HL-60 (cell line): Measurements from ENCODE around the gene IFT20.

ENCODE experiments used
- DNase-seq, 2 experiments: peaks; one replicate each; pipeline ENCODE4 v3.0.0-alpha.2; 2010 to 2020; ENCODE audit warnings: low read depth in 1 of 2, low spot score in 1 of 2
- H3K27ac ChIP-seq: fragments of 250-450 bp; sonication (Bioruptor Pico); replicated peaks from 2 replicates; pipeline ENCODE4 v1.5.1; 2020; ENCODE audit warnings: mild to moderate bottlenecking, moderate library complexity
- H3K27me3 ChIP-seq: fragments of 250-450 bp; sonication (Bioruptor Pico); 2 replicates; pipeline ENCODE4 v1.5.1; 2021; ENCODE audit warnings: mild to moderate bottlenecking, moderate library complexity; ENCODE audit not compliant: insufficient read depth, poor library complexity, severe bottlenecking
- H3K4me3 ChIP-seq: replicated peaks from 2 replicates; pipeline ENCODE4 v1.5.1; 2011; ENCODE audit warnings: mild to moderate bottlenecking, control low read depth, low read length; ENCODE audit not compliant: insufficient read depth
- CTCF ChIP-seq: IDR thresholded peaks from one replicate; pipeline ENCODE4 v1.5.1; 2011; ENCODE audit warnings: low read length, control low read depth, inconsistent platforms; ENCODE audit not compliant: insufficient read depth
- GABPA ChIP-seq: IDR thresholded peaks from 2 replicates; pipeline ENCODE4 v1.6.1; 2012; ENCODE audit warnings: low read depth
- POLR2AphosphoS5 ChIP-seq: IDR thresholded peaks from 2 replicates; pipeline ENCODE4 v1.6.1; 2012; ENCODE audit warnings: low read depth
- SPI1 ChIP-seq: IDR thresholded peaks from 2 replicates; pipeline ENCODE4 v1.6.1; 2012; ENCODE audit warnings: low read depth, mild to moderate bottlenecking, borderline replicate concordance
- TF ChIP-seq, protein P1 (sequence below): IDR thresholded peaks from 2 replicates; pipeline ENCODE4 v1.6.1; 2012; ENCODE audit warnings: low read depth; ENCODE audit not compliant: insufficient replicate concordance

IFT20 gene

GRCh38 chr17:28291780-28292330 lies 43.4 kb downstream of the IFT20 start:
- TF ChIP-seq POLR2AphosphoS5, result no peak
- no peak for TF ChIP-seq CTCF
- TF ChIP-seq, protein P1, sequence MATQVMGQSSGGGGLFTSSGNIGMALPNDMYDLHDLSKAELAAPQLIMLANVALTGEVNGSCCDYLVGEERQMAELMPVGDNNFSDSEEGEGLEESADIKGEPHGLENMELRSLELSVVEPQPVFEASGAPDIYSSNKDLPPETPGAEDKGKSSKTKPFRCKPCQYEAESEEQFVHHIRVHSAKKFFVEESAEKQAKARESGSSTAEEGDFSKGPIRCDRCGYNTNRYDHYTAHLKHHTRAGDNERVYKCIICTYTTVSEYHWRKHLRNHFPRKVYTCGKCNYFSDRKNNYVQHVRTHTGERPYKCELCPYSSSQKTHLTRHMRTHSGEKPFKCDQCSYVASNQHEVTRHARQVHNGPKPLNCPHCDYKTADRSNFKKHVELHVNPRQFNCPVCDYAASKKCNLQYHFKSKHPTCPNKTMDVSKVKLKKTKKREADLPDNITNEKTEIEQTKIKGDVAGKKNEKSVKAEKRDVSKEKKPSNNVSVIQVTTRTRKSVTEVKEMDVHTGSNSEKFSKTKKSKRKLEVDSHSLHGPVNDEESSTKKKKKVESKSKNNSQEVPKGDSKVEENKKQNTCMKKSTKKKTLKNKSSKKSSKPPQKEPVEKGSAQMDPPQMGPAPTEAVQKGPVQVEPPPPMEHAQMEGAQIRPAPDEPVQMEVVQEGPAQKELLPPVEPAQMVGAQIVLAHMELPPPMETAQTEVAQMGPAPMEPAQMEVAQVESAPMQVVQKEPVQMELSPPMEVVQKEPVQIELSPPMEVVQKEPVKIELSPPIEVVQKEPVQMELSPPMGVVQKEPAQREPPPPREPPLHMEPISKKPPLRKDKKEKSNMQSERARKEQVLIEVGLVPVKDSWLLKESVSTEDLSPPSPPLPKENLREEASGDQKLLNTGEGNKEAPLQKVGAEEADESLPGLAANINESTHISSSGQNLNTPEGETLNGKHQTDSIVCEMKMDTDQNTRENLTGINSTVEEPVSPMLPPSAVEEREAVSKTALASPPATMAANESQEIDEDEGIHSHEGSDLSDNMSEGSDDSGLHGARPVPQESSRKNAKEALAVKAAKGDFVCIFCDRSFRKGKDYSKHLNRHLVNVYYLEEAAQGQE, result no peak
- no peak for TF ChIP-seq SPI1
- TF ChIP-seq GABPA, result no peak
- Histone ChIP-seq H3K27ac (no peak overlapping the region), H3K4me3 (no peak overlapping the region), H3K27me3 (no peaks in the 10 kb centered on the region)
- DNase-seq, result no peak

- Histone ChIP-seq H3K4me3 (no peak overlapping the region), H3K27me3 (no peaks in the 10 kb centered on the region), H3K27ac (no peak overlapping the region)
- no peak for DNase-seq
- no peak for TF ChIP-seq GABPA
- TF ChIP-seq POLR2AphosphoS5, result no peak
- no peak for TF ChIP-seq CTCF
- TF ChIP-seq, protein P1, result no peak
- no peak for TF ChIP-seq SPI1
These were observed 44.6 kb downstream of the IFT20 start for GRCh38 chr17:28290703-28291102.

- H3K4me3 ChIP-seq, result no peak overlapping the region
- H3K27ac ChIP-seq, result no peak overlapping the region
- H3K27me3 ChIP-seq, result no peaks in the 10 kb centered on the region
- no peak for DNase-seq
- no peak for TF ChIP-seq POLR2AphosphoS5
- TF ChIP-seq SPI1, result no peak
- no peak for TF ChIP-seq GABPA
- TF ChIP-seq, protein P1, result no peak
- no peak for TF ChIP-seq CTCF
These were observed 49.3 kb downstream of the IFT20 start for GRCh38 chr17:28285965-28286364.
